H9 (cell line): ENCODE data around the gene PSMD1. TPM values are rescaled to one million over a fixed set of nuclear protein-coding genes. Genes with fewer than 3 reads are reported as not detected.

Experiments
- DNase-seq: peaks from one replicate; pipeline ENCODE4 v3.0.0-alpha.2; 2017
- H2AFZ ChIP-seq: one replicate; pipeline ENCODE4 v1.6.1; 2013; ENCODE audit warnings: mild to moderate bottlenecking, low read length, control low read depth, moderate library complexity
- H2AK5ac ChIP-seq: 2 replicates; pipeline ENCODE4 v1.6.1; 2013; ENCODE audit warnings: low read length, control low read depth, mixed read lengths; ENCODE audit not compliant: insufficient read length
- H2BK120ac ChIP-seq: one replicate; pipeline ENCODE4 v1.6.1; 2013; ENCODE audit warnings: low read depth, mild to moderate bottlenecking, low read length, control low read depth, inconsistent platforms; ENCODE audit not compliant: poor library complexity, severe bottlenecking
- H2BK12ac ChIP-seq: 2 replicates; pipeline ENCODE4 v1.6.1; 2013; ENCODE audit warnings: low read length, control low read depth, mixed read lengths, low read depth; ENCODE audit not compliant: insufficient read length
- H2BK15ac ChIP-seq: 2 replicates; pipeline ENCODE4 v1.6.1; 2013; ENCODE audit warnings: low read depth, low read length, control low read depth
- H2BK20ac ChIP-seq: one replicate; pipeline ENCODE4 v1.6.1; 2013; ENCODE audit warnings: low read depth, mild to moderate bottlenecking, low read length, control low read depth, inconsistent platforms; ENCODE audit not compliant: poor library complexity, severe bottlenecking
- H2BK5ac ChIP-seq: 2 replicates; pipeline ENCODE4 v1.6.1; 2013; ENCODE audit warnings: low read length, control low read depth, mixed read lengths; ENCODE audit not compliant: insufficient read length
- H3K14ac ChIP-seq: 2 replicates; pipeline ENCODE4 v1.6.1; 2013; ENCODE audit warnings: low read length, control low read depth; ENCODE audit not compliant: insufficient read depth
- H3K18ac ChIP-seq: 2 replicates; pipeline ENCODE4 v1.6.1; 2013; ENCODE audit warnings: low read depth, mild to moderate bottlenecking, mixed read lengths, low read length, control low read depth; ENCODE audit not compliant: insufficient read length
- H3K23ac ChIP-seq: 2 replicates; pipeline ENCODE4 v1.6.1; 2013; ENCODE audit warnings: low read length, control low read depth, mixed read lengths, low read depth; ENCODE audit not compliant: insufficient read length
- H3K23me2 ChIP-seq: 2 replicates; pipeline ENCODE4 v1.6.1; 2013; ENCODE audit warnings: low read depth, mild to moderate bottlenecking, mixed read lengths, low read length, control low read depth; ENCODE audit not compliant: insufficient read length, poor library complexity, severe bottlenecking
- H3K27ac ChIP-seq: 2 replicates; pipeline ENCODE4 v1.5.1; 2013; ENCODE audit warnings: low read length, control low read depth, mixed read lengths, low read depth; ENCODE audit not compliant: insufficient read length
- H3K27me3 ChIP-seq: 2 replicates; pipeline ENCODE4 v1.6.1; 2013; ENCODE audit warnings: low read length, control low read depth, inconsistent platforms; ENCODE audit not compliant: insufficient read depth
- H3K4ac ChIP-seq: 2 replicates; pipeline ENCODE4 v1.6.1; 2013; ENCODE audit warnings: low read depth, mild to moderate bottlenecking, control low read depth, inconsistent platforms, low read length, moderate library complexity
- H3K4me1 ChIP-seq: 2 replicates; pipeline ENCODE4 v1.6.1; 2013; ENCODE audit warnings: low read length, control low read depth, inconsistent platforms; ENCODE audit not compliant: insufficient read depth
- H3K4me2 ChIP-seq: 2 replicates; pipeline ENCODE4 v1.6.1; 2013; ENCODE audit warnings: low read length, control low read depth, mixed read lengths; ENCODE audit not compliant: insufficient read length, insufficient read depth
- H3K56ac ChIP-seq: 2 replicates; pipeline ENCODE4 v1.6.1; 2013; ENCODE audit warnings: low read depth, mild to moderate bottlenecking, mixed read lengths, low read length, control low read depth; ENCODE audit not compliant: insufficient read length
- H3K79me1 ChIP-seq: 2 replicates; pipeline ENCODE4 v1.6.1; 2013; ENCODE audit warnings: low read depth, mild to moderate bottlenecking, moderate library complexity, low read length, control low read depth, inconsistent platforms; ENCODE audit not compliant: insufficient read depth, poor library complexity, severe bottlenecking
- H3K79me2 ChIP-seq: 2 replicates; pipeline ENCODE4 v1.6.1; 2013; ENCODE audit warnings: low read length, control low read depth, inconsistent platforms; ENCODE audit not compliant: insufficient read depth
- H3K9ac ChIP-seq: 2 replicates; pipeline ENCODE4 v1.6.1; 2013; ENCODE audit warnings: low read length, control low read depth, mixed read lengths; ENCODE audit not compliant: insufficient read length; ENCODE audit errors: extremely low read depth
- H3K9me3 ChIP-seq: one replicate; pipeline ENCODE4 v1.6.1; 2013; ENCODE audit warnings: low read depth, low read length, inconsistent platforms; ENCODE audit not compliant: control insufficient read depth
- H3T11ph ChIP-seq: one replicate; pipeline ENCODE4 v1.6.1; 2013; ENCODE audit warnings: mild to moderate bottlenecking, low read length, control low read depth, inconsistent platforms
- H4K20me1 ChIP-seq: one replicate; pipeline ENCODE4 v1.6.1; 2013; ENCODE audit not compliant: control insufficient read depth, insufficient read length, insufficient read depth
- H4K5ac ChIP-seq: 2 replicates; pipeline ENCODE4 v1.6.1; 2013; ENCODE audit warnings: low read depth, mild to moderate bottlenecking, mixed read lengths, low read length, control low read depth; ENCODE audit not compliant: insufficient read length
- H4K8ac ChIP-seq: replicated peaks from 2 replicates; pipeline ENCODE4 v1.6.1; 2013; ENCODE audit warnings: low read length, control low read depth, mixed read lengths, low read depth; ENCODE audit not compliant: insufficient read length
- H4K91ac ChIP-seq: 2 replicates; pipeline ENCODE4 v1.6.1; 2013; ENCODE audit warnings: low read depth, mild to moderate bottlenecking, moderate library complexity, mixed read lengths, low read length, control low read depth; ENCODE audit not compliant: insufficient read length
- H3K27ac Mint-ChIP-seq, 3 experiments: 2 replicates in 2 of 3; 3 replicates in 1 of 3; pipeline ENCODE4 v1.8.0; 2020 to 2021; ENCODE audit warnings: mixed read lengths in 3 of 3, mild to moderate bottlenecking in 1 of 3, moderate library complexity in 1 of 3
- H3K27me3 Mint-ChIP-seq: 2 replicates; pipeline ENCODE4 v1.8.0; 2021; ENCODE audit warnings: low read depth, mild to moderate bottlenecking, moderate library complexity, mixed read lengths
- H3K36me3 Mint-ChIP-seq, 3 experiments: 2 replicates in 2 of 3; 3 replicates in 1 of 3; pipeline ENCODE4 v1.8.0; 2020 to 2021; ENCODE audit warnings: low read depth in 3 of 3, mixed read lengths in 3 of 3; ENCODE audit not compliant: insufficient read depth in 1 of 3
- H3K4me1 Mint-ChIP-seq, 2 experiments: 2 replicates each; pipeline ENCODE4 v1.8.0; 2020; ENCODE audit warnings: mixed read lengths in 2 of 2
- H3K4me3 Mint-ChIP-seq, 2 experiments: 2 replicates in 1 of 2; 3 replicates in 1 of 2; pipeline ENCODE4 v1.8.0; 2020 to 2021; ENCODE audit warnings: mild to moderate bottlenecking in 2 of 2, mixed read lengths in 2 of 2, moderate library complexity in 1 of 2
- H3K9me3 Mint-ChIP-seq, 2 experiments: 2 replicates in 1 of 2; 3 replicates in 1 of 2; pipeline ENCODE4 v1.8.0; 2020; ENCODE audit warnings: mild to moderate bottlenecking in 2 of 2, mixed read lengths in 2 of 2, moderate library complexity in 1 of 2
- CTCF ChIP-seq: fragments of 200-600 bp; sonication (generic); conservative IDR thresholded peaks from 3 replicates; pipeline ENCODE4 v1.8.0; 2021; ENCODE audit warnings: antibody characterized with exemption, mild to moderate bottlenecking
- WGBS: extraction: QIAGEN DNeasy Blood & Tissue Kit; methylation state at CpG from one replicate; pipeline ENCODE4 v1.1.7; 2013; ENCODE audit warnings: missing lambda C conversion rate, low lambda C conversion rate, mixed read lengths; ENCODE audit not compliant: insufficient read length; ENCODE audit errors: extremely low coverage; 5-methylcytosine and 5-hydroxymethylcytosine counted together
- total RNA-seq: library from RNA; stranded (reverse); gene quantifications from 2 replicates; pipeline ENCODE4 v1.2.1, GENCODE V29; 2021

PSMD1 gene
- total RNA-seq, 1 experiment from 2014 or later, result 166 TPM

GRCh38 chr2:231047923-231048915 is 8.4 kb upstream of the PSMD1 start:
- DNase-seq, result no peak
- Histone ChIP-seq H3K23ac (no peak overlapping the region), H3K9ac (no peak overlapping the region), H2BK5ac (no peak overlapping the region), H4K8ac (no peak overlapping the region), H3K23me2 (no peaks in the 10 kb centered on the region), H3K9me3 (no peaks in the 10 kb centered on the region), H2BK15ac (no peak overlapping the region), H3K4me1 (no peaks in the 10 kb centered on the region), H4K5ac (no peak overlapping the region), H3K27ac (no peak overlapping the region), H3K18ac (no peak overlapping the region), H3K56ac (no peak overlapping the region), H2AK5ac (no peak overlapping the region), H2BK12ac (no peak overlapping the region), H3K27me3 (no peaks in the 10 kb centered on the region; the same call in 1 of the 2 replicates), H2AFZ (no peak overlapping the region), H3K4ac (no peak overlapping the region), H3K4me2 (no peak overlapping the region), H3K14ac (no peak overlapping the region), H4K20me1 (no peaks in the 10 kb centered on the region), H2BK20ac (no peak overlapping the region), H4K91ac (no peak overlapping the region), H3K79me2 (no peaks in the 10 kb centered on the region), H2BK120ac (no peak overlapping the region), H3K79me1 (no peaks in the 10 kb centered on the region), H3T11ph (no peak overlapping the region)
- no peaks in the 10 kb centered on the region for H3K9me3 Mint-ChIP-seq
- H3K4me1 Mint-ChIP-seq, result peaks cover 4 to 10% of the 10 kb centered on the region in 2 experiments; a peak in 2 of 4 replicates
- no peak overlapping the region for H3K4me3 Mint-ChIP-seq
- H3K27me3 Mint-ChIP-seq, result peaks cover 45% of the 10 kb centered on the region
- no CpG with 5 or more reads among the region's 10 CpGs for WGBS
- H3K27ac Mint-ChIP-seq, result no peak overlapping the region
- H3K36me3 Mint-ChIP-seq, result no peaks in the 10 kb centered on the region
- no peak for TF ChIP-seq CTCF
